ENCODE measurements around the gene RTCA.
"Not testable (repeated sequence)": the region's sequence is repeated elsewhere in the genome, so short reads cannot be mapped to it uniquely, and the experiment has no call there.

The RTCA gene

GRCh38 chr1:100264081-100264480 is 1.9 kb upstream of the RTCA start:
- DNase-seq, result not testable (repeated sequence)

- DNase-seq, result no peak
These were observed 470 bp upstream of the RTCA start for GRCh38 chr1:100265562-100265930.

- peak; percentile 11 for DNase-seq
These were observed 725 bp downstream of the RTCA start for GRCh38 chr1:100266741-100267140.

GRCh38 chr1:100267284-100267683 is 1.3 kb downstream of the RTCA start:
- no peak for DNase-seq

GRCh38 chr1:100268202-100268601 is 2.2 kb downstream of the RTCA start:
- no peak for DNase-seq

GRCh38 chr1:100277866-100278265 is 11.8 kb downstream of the RTCA start:
- no peak for DNase-seq

- DNase-seq, result no peak
These were observed 13.4 kb downstream of the RTCA start for GRCh38 chr1:100279358-100279923.

GRCh38 chr1:100279954-100280682 is 14.1 kb downstream of the RTCA start:
- no peak for DNase-seq

- DNase-seq, result no peak
These were observed 18.6 kb downstream of the RTCA start for GRCh38 chr1:100284591-100284990.

- no peak for DNase-seq
These were observed 21.1 kb downstream of the RTCA start for GRCh38 chr1:100287162-100287561.

- no peak for DNase-seq
These were observed 24.3 kb downstream of the RTCA start for GRCh38 chr1:100290291-100290690.

- peak; percentile 9 for DNase-seq
These were observed 26.7 kb downstream of the RTCA start for GRCh38 chr1:100292711-100293110.

GRCh38 chr1:100296140-100296539 is 30.1 kb downstream of the RTCA start:
- DNase-seq, result no peak

- not testable (repeated sequence) for DNase-seq
These were observed 31.0 kb downstream of the RTCA start for GRCh38 chr1:100296997-100297396.

GRCh38 chr1:100298512-100298911 is 32.5 kb downstream of the RTCA start:
- no peak for DNase-seq

- no peak for DNase-seq
These were observed 33.7 kb downstream of the RTCA start for GRCh38 chr1:100299521-100300222.

- DNase-seq, result no peak
These were observed 34.7 kb downstream of the RTCA start for GRCh38 chr1:100300691-100301090.

- DNase-seq, result no peak
These were observed 36.7 kb downstream of the RTCA start for GRCh38 chr1:100302739-100303138.

- DNase-seq, result no peak
These were observed 38.2 kb downstream of the RTCA start for GRCh38 chr1:100304227-100304626.

- DNase-seq, result no peak
These were observed 38.9 kb downstream of the RTCA start for GRCh38 chr1:100304921-100305320.

- no peak for DNase-seq
These were observed 39.9 kb downstream of the RTCA start for GRCh38 chr1:100305954-100306353.

- no peak for DNase-seq
These were observed 40.8 kb downstream of the RTCA start for GRCh38 chr1:100306735-100307313.

GRCh38 chr1:100308777-100309176 is 42.8 kb downstream of the RTCA start:
- peak; percentile 29 for DNase-seq

GRCh38 chr1:100309863-100310262 is 43.8 kb downstream of the RTCA start:
- DNase-seq, result no peak
